ENCODE data around the gene FHIT.

- no peak for TF ChIP-seq CTCF (IDR thresholded peaks at IDR 0.05)
- no peak for TF ChIP-seq POLR2A (IDR thresholded peaks at IDR 0.05)
Measured at GRCh38 chr3:60176614-60177013, 1074.6 kb downstream of the FHIT start.
